Left ventricle myocardium inferior (tissue), 1 donor: Measurements from ENCODE around the gene NR6A1. TPM values are rescaled to one million over a fixed set of nuclear protein-coding genes. Genes with fewer than 3 reads are reported as not detected.

Source experiments
- DNase-seq: peaks from one replicate; pipeline ENCODE4 v3.0.0-alpha.2; 2020
- H3K27ac ChIP-seq: fragments of 200-600 bp; replicated peaks from 2 replicates; pipeline ENCODE4 v1.8.0; 2021
- H3K27me3 ChIP-seq: fragments of 200-600 bp; 2 replicates; pipeline ENCODE4 v1.8.0; 2021; ENCODE audit warnings: low read depth
- H3K36me3 ChIP-seq: fragments of 200-600 bp; 2 replicates; pipeline ENCODE4 v1.8.0; 2021
- H3K4me1 ChIP-seq: fragments of 200-600 bp; 2 replicates; pipeline ENCODE4 v1.8.0; 2021
- H3K4me3 ChIP-seq: fragments of 200-600 bp; 2 replicates; pipeline ENCODE4 v1.8.0; 2021; ENCODE audit warnings: mild to moderate bottlenecking, moderate library complexity
- H3K9me3 ChIP-seq: fragments of 200-600 bp; replicated peaks from 2 replicates; pipeline ENCODE4 v1.8.0; 2021
- CTCF ChIP-seq: fragments of 200-600 bp; IDR thresholded peaks from 2 replicates; pipeline ENCODE4 v1.8.0; 2021; ENCODE audit warnings: antibody characterized with exemption, mild to moderate bottlenecking, borderline replicate concordance
- intact Hi-C: fragments of 100-400 bp; cut with micrococcal nuclease; formaldehyde crosslinking; loops from one replicate; pipeline ENCODE4 v1.11.0; 2022
- total RNA-seq: library from RNA; stranded (reverse); fragmentation: NEBNext Ultra II Directional; extraction: Animal tissue kit (Norgen Biotek cat#: 25700); gene quantifications from one replicate; pipeline ENCODE4 v1.2.1, GENCODE V29; 2021
- donor health status: DM: no; HTN: yes; CAD: no; lungs with severe emphysema.

NR6A1 gene
- total RNA-seq, 1 donor from 2014 or later = 1.0 TPM

GRCh38 chr9:124527781-124528180 is 243.3 kb downstream of the NR6A1 start:
- no peak for TF ChIP-seq CTCF
- no peaks in the 10 kb centered on the region for H3K36me3 ChIP-seq
- intact Hi-C loops = no loop called here

GRCh38 chr9:124526174-124526573 is 244.9 kb downstream of the NR6A1 start:
- no peaks in the 10 kb centered on the region for H3K36me3 ChIP-seq
- H3K9me3 ChIP-seq = no peaks in the 10 kb centered on the region
- no peaks in the 10 kb centered on the region for H3K4me1 ChIP-seq
- H3K27ac ChIP-seq = no peak overlapping the region
- no peak for TF ChIP-seq CTCF
- intact Hi-C loops = no loop called here
- no peak overlapping the region for H3K4me3 ChIP-seq
- H3K27me3 ChIP-seq = no peaks in the 10 kb centered on the region
- DNase-seq = no peak

More at GRCh38 chr9:124527781-124528180, 243.3 kb downstream of the NR6A1 start:
- no peak overlapping the region for H3K27ac ChIP-seq
- H3K9me3 ChIP-seq = no peaks in the 10 kb centered on the region
- no peak for DNase-seq
- no peak overlapping the region for H3K4me3 ChIP-seq
- H3K27me3 ChIP-seq = no peaks in the 10 kb centered on the region
- no peaks in the 10 kb centered on the region for H3K4me1 ChIP-seq

- Histone ChIP-seq H3K36me3 (no peaks in the 10 kb centered on the region), H3K4me3 (no peak overlapping the region), H3K4me1 (no peaks in the 10 kb centered on the region), H3K9me3 (no peaks in the 10 kb centered on the region), H3K27ac (no peak overlapping the region), H3K27me3 (no peaks in the 10 kb centered on the region)
- intact Hi-C loops = no loop called here
- no peak for DNase-seq
- no peak for TF ChIP-seq CTCF
These were observed 248.7 kb downstream of the NR6A1 start for GRCh38 chr9:124522121-124523098.

- TF ChIP-seq CTCF = no peak
- no peaks in the 10 kb centered on the region for H3K9me3 ChIP-seq
- intact Hi-C loops = no loop called here
- H3K4me3 ChIP-seq = no peak overlapping the region
- no peaks in the 10 kb centered on the region for H3K4me1 ChIP-seq
- DNase-seq = no peak
- H3K27me3 ChIP-seq = no peaks in the 10 kb centered on the region
- no peak overlapping the region for H3K27ac ChIP-seq
- no peaks in the 10 kb centered on the region for H3K36me3 ChIP-seq
These were observed 250.0 kb downstream of the NR6A1 start for GRCh38 chr9:124521142-124521541.

GRCh38 chr9:124520206-124520596 is 250.9 kb downstream of the NR6A1 start:
- H3K27me3 ChIP-seq = no peaks in the 10 kb centered on the region
- no peaks in the 10 kb centered on the region for H3K4me1 ChIP-seq
- no peaks in the 10 kb centered on the region for H3K36me3 ChIP-seq
- H3K27ac ChIP-seq = no peak overlapping the region
- DNase-seq = no peak
- TF ChIP-seq CTCF = no peak
- H3K4me3 ChIP-seq = no peak overlapping the region
- intact Hi-C loops = no loop called here
- no peaks in the 10 kb centered on the region for H3K9me3 ChIP-seq
